Measurements from ENCODE around the gene GSG1L2. TPM values are rescaled to one million over a fixed set of nuclear protein-coding genes. Genes with fewer than 3 reads are reported as not detected.

Gene GSG1L2
- polyA plus RNA-seq, 2 of the 4 experiments (the other 2 are of a cell fraction) = not detected

GRCh38 chr17:9862949-9863348 is 41.1 kb upstream of the GSG1L2 start:
- H3K4me3 ChIP-seq = no peak overlapping the region
- peaks cover 12% of the 10 kb centered on the region; the same call in 1 of the 3 replicates for H3K4me1 ChIP-seq
- DNase-seq (ENCODE audit: low read depth in 1 of 2, low spot score in 1 of 2) = no peak
- TF ChIP-seq ZFP36 (IDR thresholded peaks at IDR 0.05; ENCODE audit: borderline replicate concordance, partially characterized antibody) (no peak), RARB (CRISPR knock-in tag; IDR thresholded peaks at IDR 0.05) (no peak)
- H3K27ac ChIP-seq = no peak overlapping the region
- CTCF ChIA-PET = interaction anchor here (1.2 to 1.4 kb wide), 3 partner anchors 21 to 64 kb away, joined by 3 to 4 read pairs (median 4); no protein-coding TSS in a partner anchor
- peaks cover 38% of the 10 kb centered on the region for H3K9me3 ChIP-seq
- POLR2A ChIA-PET = no interaction called here
- ATAC-seq = 0 out of 6 replicates have a peak, but pooled peaks of 1 of the 2 experiments have one; percentile 31
- no peak overlapping the region for H3K4me2 ChIP-seq
- FAIRE-seq = no peak
- 67% methylated on average over 4 of the region's 4 CpGs for WGBS (ENCODE audit: missing lambda C conversion rate)

- ATAC-seq (peak; percentile 65 to 71; a peak in 4 of 6 replicates), DNase-seq (ENCODE audit: low read depth in 1 of 2, low spot score in 1 of 2) (peak in 1 of 2 experiments; percentile 24), FAIRE-seq (peak; percentile 94)
- ChIA-PET CTCF (interaction anchor here (1.0 to 1.4 kb wide), 4 partner anchors 21 to 64 kb away, joined by 3 to 4 read pairs (median 4); no protein-coding TSS in a partner anchor), POLR2A (no interaction called here)
- H3K9me3 ChIP-seq = peaks cover 45% of the 10 kb centered on the region
- 85% methylated on average over 1 of the region's 1 CpG for WGBS (ENCODE audit: missing lambda C conversion rate)
- H3K27ac ChIP-seq = peak overlapping the region in 1 of 2 experiments; percentile 27; a peak in 1 of 6 replicates
- H3K4me3 ChIP-seq = no peak overlapping the region
- TF ChIP-seq CBX8 (IDR thresholded peaks at IDR 0.05) (no peak), RAD21 (conservative IDR thresholded peaks at IDR 0.05 in 1 of 2, IDR thresholded peaks at IDR 0.05 in 1 of 2) (0 out of 5 replicates have a peak, but pooled peaks of 1 of the 2 experiments have one; percentile 5), POLR2AphosphoS2 (conservative IDR thresholded peaks at IDR 0.05; ENCODE audit: low read length) (no peak), FOXS1 (CRISPR knock-in tag; IDR thresholded peaks at IDR 0.05) (no peak)
- H3K4me2 ChIP-seq = no peak overlapping the region
- H3K4me1 ChIP-seq = peaks cover 6% of the 10 kb centered on the region; the same call in 1 of the 3 replicates
Observed at GRCh38 chr17:9862220-9862619, 40.3 kb upstream of the GSG1L2 start.

- CTCF ChIA-PET = interaction anchor here (0.6 to 1.4 kb wide), 4 partner anchors 12 to 64 kb away, joined by 3 to 5 read pairs (median 4); no protein-coding TSS in a partner anchor
- ATAC-seq (no peak), FAIRE-seq (no peak), DNase-seq (ENCODE audit: low read depth in 1 of 2, low spot score in 1 of 2) (no peak)
- Histone ChIP-seq H3K27ac (no peak overlapping the region), H3K4me2 (no peak overlapping the region), H3K4me1 (0 out of 3 replicates have a peak, but pooled peaks cover 4% of the 10 kb centered on the region), H3K4me3 (no peak overlapping the region), H3K9me3 (peaks cover 45% of the 10 kb centered on the region)
- 79% methylated on average over 7 of the region's 7 CpGs for WGBS (ENCODE audit: missing lambda C conversion rate)
- TF ChIP-seq EHMT2 (IDR thresholded peaks at IDR 0.05; ENCODE audit: low read depth) (no peak), NFE2L2 (conservative IDR thresholded peaks at IDR 0.05; ENCODE audit: low read length) (no peak), PBX3 (IDR thresholded peaks at IDR 0.05) (no peak), KDM5A (IDR thresholded peaks at IDR 0.05) (no peak), RFX5 (IDR thresholded peaks at IDR 0.05) (no peak), ELK1 (IDR thresholded peaks at IDR 0.05; ENCODE audit: low read depth, low read length) (no peak), NR3C1 (IDR thresholded peaks at IDR 0.05) (no peak), HDAC2 (IDR thresholded peaks at IDR 0.05) (no peak), FOXS1 (CRISPR knock-in tag; IDR thresholded peaks at IDR 0.05) (no peak), JUN (IDR thresholded peaks at IDR 0.05) (no peak)
- POLR2A ChIA-PET = no interaction called here
Observed at GRCh38 chr17:9860851-9861250, 39.0 kb upstream of the GSG1L2 start.

- ATAC-seq = no peak
- 77% methylated on average over 5 of the region's 5 CpGs for WGBS (ENCODE audit: missing lambda C conversion rate)
- no peak for DNase-seq (ENCODE audit: low read depth in 1 of 2, low spot score in 1 of 2)
- no peak overlapping the region for H3K27ac ChIP-seq
- POLR2A ChIA-PET = no interaction called here
- FAIRE-seq = no peak
- H3K4me1 ChIP-seq = no peaks in the 10 kb centered on the region
- H3K4me2 ChIP-seq = no peak overlapping the region
- CTCF ChIA-PET = interaction anchor here (0.7 to 1.4 kb wide), 4 partner anchors 9 to 65 kb away, joined by 3 to 5 read pairs (median 4); no protein-coding TSS in a partner anchor
- H3K4me3 ChIP-seq = no peak overlapping the region
- peaks cover 37% of the 10 kb centered on the region for H3K9me3 ChIP-seq
- TF ChIP-seq EHF (CRISPR knock-in tag; IDR thresholded peaks at IDR 0.05) = no peak
- no peak for TF ChIP-seq JUNB (IDR thresholded peaks at IDR 0.05)
- no peak for TF ChIP-seq RAD21 (conservative IDR thresholded peaks at IDR 0.05 in 1 of 2, IDR thresholded peaks at IDR 0.05 in 1 of 2)
- no peak for TF ChIP-seq ELK1 (IDR thresholded peaks at IDR 0.05; ENCODE audit: low read depth, low read length)
- TF ChIP-seq HOXA7 (CRISPR knock-in tag; IDR thresholded peaks at IDR 0.05) = no peak
- TF ChIP-seq HDAC2 (IDR thresholded peaks at IDR 0.05) = no peak
- TF ChIP-seq MAFK (IDR thresholded peaks at IDR 0.05; ENCODE audit: partially characterized antibody) = no peak
- no peak for TF ChIP-seq ATOH8 (CRISPR knock-in tag; IDR thresholded peaks at IDR 0.05; ENCODE audit: low read depth)
- TF ChIP-seq FOXS1 (CRISPR knock-in tag; IDR thresholded peaks at IDR 0.05) = no peak
- TF ChIP-seq RFX5 (IDR thresholded peaks at IDR 0.05) = no peak
- no peak for TF ChIP-seq ZC3H11A (IDR thresholded peaks at IDR 0.05)
- no peak for TF ChIP-seq FOSB (CRISPR knock-in tag; IDR thresholded peaks at IDR 0.05)
- no peak for TF ChIP-seq POLR2A (IDR thresholded peaks at IDR 0.05; ENCODE audit: low read length)
- no peak for TF ChIP-seq CHD2 (IDR thresholded peaks at IDR 0.05; ENCODE audit: low read length, partially characterized antibody)
- TF ChIP-seq ZSCAN20 (CRISPR knock-in tag; IDR thresholded peaks at IDR 0.05) = no peak
- TF ChIP-seq SMC3 (IDR thresholded peaks at IDR 0.05) = no peak
Observed at GRCh38 chr17:9859781-9860180, 37.9 kb upstream of the GSG1L2 start.

Data from A549 (cell line).